ENCODE results near the gene LIPK.
A peak's percentile ranks its signal among the peaks of the same experiment; 100 is the strongest.

LIPK gene

GRCh38 chr10:88742448-88742847, 36.4 kb downstream of the LIPK start:
- Histone ChIP-seq H3K4me3 (replicated peaks; ENCODE audit: low read depth, low read length) (no peak overlapping the region), H3K27me3 (replicated peaks; ENCODE audit: control insufficient read depth, insufficient read depth, low read length) (no peaks in the 10 kb centered on the region), H3K36me3 (ENCODE audit: control insufficient read depth, insufficient read depth, low read length) (no peaks in the 10 kb centered on the region)
- no peak for TF ChIP-seq CTCF (IDR thresholded peaks at IDR 0.05; ENCODE audit: insufficient read depth, low read length, poor library complexity, severe bottlenecking)
- no peak for DNase-seq (ENCODE audit: extremely low read depth, insufficient read length)

- Histone ChIP-seq H3K36me3 (ENCODE audit: control insufficient read depth, insufficient read depth, low read length) (no peaks in the 10 kb centered on the region), H3K27me3 (replicated peaks; ENCODE audit: control insufficient read depth, insufficient read depth, low read length) (no peaks in the 10 kb centered on the region), H3K4me3 (replicated peaks; ENCODE audit: low read depth, low read length) (no peak overlapping the region)
- TF ChIP-seq CTCF (IDR thresholded peaks at IDR 0.05; ENCODE audit: insufficient read depth, low read length, poor library complexity, severe bottlenecking) = no peak
- DNase-seq (ENCODE audit: extremely low read depth, insufficient read length) = no peak
Observed at GRCh38 chr10:88744002-88744401, 38.0 kb downstream of the LIPK start.

GRCh38 chr10:88745633-88746032, 39.6 kb downstream of the LIPK start:
- no peak for DNase-seq (ENCODE audit: extremely low read depth, insufficient read length)
- H3K36me3 ChIP-seq (ENCODE audit: control insufficient read depth, insufficient read depth, low read length) = no peaks in the 10 kb centered on the region

GRCh38 chr10:88754287-88754686, 48.2 kb downstream of the LIPK start:
- DNase-seq (ENCODE audit: extremely low read depth, insufficient read length) = no peak
- Histone ChIP-seq H3K36me3 (ENCODE audit: control insufficient read depth, insufficient read depth, low read length) (no peaks in the 10 kb centered on the region), H3K4me3 (replicated peaks; ENCODE audit: low read depth, low read length) (no peak overlapping the region), H3K27me3 (replicated peaks; ENCODE audit: control insufficient read depth, insufficient read depth, low read length) (no peaks in the 10 kb centered on the region)
- no peak for TF ChIP-seq CTCF (IDR thresholded peaks at IDR 0.05; ENCODE audit: insufficient read depth, low read length, poor library complexity, severe bottlenecking)

More at GRCh38 chr10:88745633-88746032, 39.6 kb downstream of the LIPK start:
- no peaks in the 10 kb centered on the region for H3K27me3 ChIP-seq (replicated peaks; ENCODE audit: control insufficient read depth, insufficient read depth, low read length)
- H3K4me3 ChIP-seq (replicated peaks; ENCODE audit: low read depth, low read length) = no peak overlapping the region
- TF ChIP-seq CTCF (IDR thresholded peaks at IDR 0.05; ENCODE audit: insufficient read depth, low read length, poor library complexity, severe bottlenecking) = no peak

- no peak for TF ChIP-seq CTCF (IDR thresholded peaks at IDR 0.05; ENCODE audit: insufficient read depth, low read length, poor library complexity, severe bottlenecking)
- H3K4me3 ChIP-seq (replicated peaks; ENCODE audit: low read depth, low read length) = no peak overlapping the region
- DNase-seq (ENCODE audit: extremely low read depth, insufficient read length) = peak; percentile 18
- H3K27me3 ChIP-seq (replicated peaks; ENCODE audit: control insufficient read depth, insufficient read depth, low read length) = no peaks in the 10 kb centered on the region
- no peaks in the 10 kb centered on the region for H3K36me3 ChIP-seq (ENCODE audit: control insufficient read depth, insufficient read depth, low read length)
Observed at GRCh38 chr10:88755753-88756152, 49.7 kb downstream of the LIPK start.

GRCh38 chr10:88756660-88757059, 50.6 kb downstream of the LIPK start:
- Histone ChIP-seq H3K4me3 (replicated peaks; ENCODE audit: low read depth, low read length) (no peak overlapping the region), H3K36me3 (ENCODE audit: control insufficient read depth, insufficient read depth, low read length) (no peaks in the 10 kb centered on the region), H3K27me3 (replicated peaks; ENCODE audit: control insufficient read depth, insufficient read depth, low read length) (no peaks in the 10 kb centered on the region)
- TF ChIP-seq CTCF (IDR thresholded peaks at IDR 0.05; ENCODE audit: insufficient read depth, low read length, poor library complexity, severe bottlenecking) = no peak
- DNase-seq (ENCODE audit: extremely low read depth, insufficient read length) = no peak

All from GM06990 (cell line).